T-helper 22 cell (primary cell): ENCODE data around the gene GART.
"Not testable (repeated sequence)": the region's sequence is repeated elsewhere in the genome, so short reads cannot be mapped to it uniquely, and the experiment has no call there.

Source experiments
- DNase-seq: peaks from one replicate; pipeline ENCODE4 v3.0.0-alpha.2; 2020; ENCODE audit warnings: low read depth

GART gene

DNA sequence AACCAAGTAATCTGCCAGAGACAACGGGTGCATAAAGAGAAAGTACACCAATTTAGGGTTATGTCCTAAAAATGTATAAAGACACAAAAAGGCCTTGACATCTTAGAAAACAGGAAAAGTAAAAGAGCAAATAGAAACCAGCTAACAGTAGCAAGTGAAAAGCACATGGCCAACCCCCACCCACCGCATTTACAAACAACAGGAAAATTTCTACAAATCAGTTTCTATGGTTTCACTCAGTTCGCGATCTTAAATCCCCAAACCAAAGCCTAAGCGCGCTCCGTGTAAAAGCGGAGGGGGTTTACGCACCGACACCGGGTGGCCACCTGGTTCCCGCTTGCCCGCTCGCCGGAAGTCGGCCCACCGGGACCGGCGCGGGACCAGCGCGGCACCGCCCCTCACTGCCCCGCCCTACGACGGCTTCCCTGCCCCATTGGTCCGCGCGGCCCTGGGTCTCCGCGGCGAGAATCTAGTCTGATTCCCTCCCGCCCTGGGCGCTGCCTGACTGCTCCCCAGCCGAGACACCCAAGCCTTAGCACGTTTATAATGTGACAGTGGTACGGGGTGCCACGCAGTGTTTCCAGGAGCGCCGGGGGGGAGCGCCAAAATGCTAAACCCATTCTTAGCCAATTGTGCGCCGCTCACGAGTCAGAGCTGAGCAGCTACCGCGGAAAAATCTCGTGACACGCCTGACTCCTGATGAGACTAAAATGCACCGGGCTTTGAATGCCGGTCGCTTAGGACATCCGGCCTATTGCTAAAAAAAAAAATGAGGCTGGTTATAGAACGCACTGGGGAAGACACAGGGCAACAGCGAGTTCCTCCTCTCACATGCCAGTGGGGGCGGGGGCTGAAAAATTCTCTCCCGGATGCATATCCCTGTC, at the start of gene GART:
GART (minus strand) TSS at position 362 of the 884 bp plus-strand sequence. CDS start 2,802 bp downstream, outside the sequence.
- peak; percentile 75 for DNase-seq

DNA sequence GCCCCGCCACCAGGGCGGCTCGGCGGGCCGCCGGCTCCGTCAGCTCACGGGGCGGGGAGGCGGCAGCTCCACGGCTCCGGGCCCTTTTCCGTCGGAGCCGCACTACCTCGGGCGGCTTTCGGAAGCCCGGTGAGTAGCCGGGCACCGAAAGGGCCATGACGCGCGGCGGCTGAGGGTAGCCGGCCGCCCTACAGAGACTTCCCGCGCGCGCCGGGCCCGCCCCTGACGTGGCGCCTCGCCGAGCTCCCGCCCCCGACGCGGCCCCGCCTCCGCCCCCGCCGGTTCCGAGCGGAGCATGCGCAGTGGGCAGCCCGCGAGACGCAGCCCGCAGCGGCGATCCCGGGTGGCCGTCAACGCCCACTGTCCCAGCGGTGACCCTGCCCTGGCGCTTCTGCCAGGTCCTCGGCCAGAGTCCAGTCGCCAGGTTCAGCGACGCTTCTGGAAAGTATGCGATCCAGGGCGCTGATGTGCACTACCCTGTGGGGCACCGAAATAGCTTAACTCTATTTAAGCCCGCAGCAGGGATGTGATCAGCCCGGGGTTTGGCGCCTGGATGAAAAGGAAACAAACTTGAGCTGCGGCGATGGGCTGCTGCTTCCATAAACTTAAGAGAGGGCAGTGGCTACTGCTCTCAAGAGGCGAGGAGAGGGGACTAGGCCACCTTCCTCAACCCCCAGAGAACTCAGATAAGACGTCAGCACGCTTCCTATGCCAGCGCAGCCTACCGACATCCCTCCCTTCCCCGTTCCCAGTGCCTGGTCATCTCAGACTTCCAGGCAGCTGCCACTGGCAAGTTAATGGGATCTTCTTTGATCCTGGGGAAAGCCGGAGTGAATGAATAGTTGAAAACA, 46.8 kb upstream of the GART start, which contains the start of gene DONSON:
DONSON (minus strand) TSS at position 200 of the 851 bp plus-strand sequence; CDS start at position 157, 43 bp downstream.
- peak; percentile 76 for DNase-seq

DNA sequence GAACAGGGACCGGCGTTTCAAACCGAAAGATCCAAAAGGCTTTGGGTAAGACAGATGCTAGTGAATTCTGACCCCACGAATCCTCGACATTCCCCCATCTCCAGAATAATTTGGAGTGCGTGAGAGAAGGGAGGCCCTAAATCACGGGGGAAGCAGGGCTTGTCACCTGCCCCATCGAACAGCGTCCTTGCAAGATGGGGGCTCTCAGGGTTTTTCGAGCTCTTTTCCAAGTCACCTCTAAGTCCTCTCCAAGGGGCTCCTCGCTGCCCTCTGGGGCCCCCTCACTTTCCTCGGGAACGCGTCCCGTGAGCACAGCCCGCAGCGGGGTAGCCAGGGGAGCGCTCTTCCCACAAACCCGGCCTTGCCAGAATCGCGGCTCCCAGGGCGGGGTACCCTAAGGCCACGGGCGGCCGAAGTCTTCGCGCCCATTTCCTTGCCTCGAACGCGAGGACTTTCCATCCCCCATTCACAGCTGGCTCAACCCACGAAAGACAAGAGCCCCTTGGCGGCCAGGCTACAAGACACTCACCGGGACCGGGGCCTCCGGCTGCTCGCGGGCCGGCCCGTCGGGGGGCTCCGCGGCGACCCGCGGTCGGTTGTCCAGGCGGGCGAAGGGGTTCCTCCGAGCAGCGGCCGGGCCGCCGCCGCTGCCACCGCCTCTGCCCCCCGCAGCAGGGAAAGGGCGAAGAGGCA, 46.0 kb upstream of the GART start:
- DNase-seq = no peak

DNA sequence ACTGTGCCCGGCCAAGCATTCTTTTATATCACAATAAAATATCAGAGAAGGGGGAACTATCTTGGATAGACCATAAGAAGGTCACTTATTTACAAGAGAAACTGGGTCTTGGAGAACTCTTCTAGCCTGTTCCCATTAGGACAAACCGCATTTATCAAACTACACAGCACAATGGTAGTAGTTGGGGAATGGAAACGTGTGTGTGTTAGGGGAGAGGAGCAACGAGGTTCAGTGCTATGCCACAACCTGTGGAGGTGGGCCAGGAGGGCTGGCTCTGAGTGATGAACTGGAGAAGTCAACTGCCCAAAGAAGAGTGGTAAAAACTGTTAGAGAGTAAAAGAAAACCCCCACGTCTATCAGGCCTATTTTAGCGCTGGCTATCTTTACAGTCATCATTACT, 45.0 kb upstream of the GART start:
- no peak for DNase-seq

DNA sequence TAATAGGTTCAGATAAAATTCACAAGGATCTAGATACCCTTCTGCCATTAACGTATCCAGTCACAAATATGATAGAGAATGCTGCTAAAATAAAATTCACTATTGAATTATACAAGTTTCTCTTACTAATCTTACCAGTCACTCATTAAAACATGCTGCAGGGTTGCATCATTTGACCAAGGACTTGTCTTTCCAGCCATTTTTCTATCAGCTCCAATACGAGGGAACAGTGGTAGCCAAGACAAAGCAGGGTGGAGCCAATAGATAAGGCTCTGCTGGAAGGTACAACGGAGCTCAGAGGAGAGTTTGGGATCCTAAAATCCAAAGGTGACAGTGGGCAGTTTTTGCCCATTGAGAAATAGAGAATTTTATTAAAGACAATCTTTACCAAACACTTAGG, 42.5 kb upstream of the GART start:
- no peak for DNase-seq

DNA sequence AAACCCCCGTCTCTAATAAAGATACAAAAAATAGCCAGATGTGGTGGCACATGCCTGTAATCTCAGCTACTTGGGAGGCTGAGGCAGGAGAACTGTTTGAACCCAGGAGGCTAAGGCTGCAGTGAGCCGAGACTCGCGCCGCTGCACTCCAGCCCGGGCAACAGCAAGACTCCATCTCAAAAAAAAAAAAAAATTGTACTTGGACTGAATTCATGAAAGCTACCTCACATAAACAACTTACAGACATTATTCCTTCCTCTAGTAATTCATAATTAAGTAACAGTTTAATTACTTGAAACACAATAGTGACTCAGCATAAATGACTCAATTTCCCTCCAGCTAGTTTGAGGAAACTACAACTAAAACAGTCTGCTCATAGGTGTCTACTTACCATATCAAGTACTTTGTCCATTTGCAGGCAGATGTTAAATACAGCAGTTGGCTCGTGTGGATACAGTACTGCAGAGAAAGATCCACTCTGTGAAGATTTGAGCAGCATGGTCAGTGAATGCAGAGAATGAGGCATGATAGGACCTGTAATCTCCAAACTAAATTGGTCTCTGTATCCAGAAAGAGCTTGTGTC, 37.1 kb upstream of the GART start:
- DNase-seq = no peak

DNA sequence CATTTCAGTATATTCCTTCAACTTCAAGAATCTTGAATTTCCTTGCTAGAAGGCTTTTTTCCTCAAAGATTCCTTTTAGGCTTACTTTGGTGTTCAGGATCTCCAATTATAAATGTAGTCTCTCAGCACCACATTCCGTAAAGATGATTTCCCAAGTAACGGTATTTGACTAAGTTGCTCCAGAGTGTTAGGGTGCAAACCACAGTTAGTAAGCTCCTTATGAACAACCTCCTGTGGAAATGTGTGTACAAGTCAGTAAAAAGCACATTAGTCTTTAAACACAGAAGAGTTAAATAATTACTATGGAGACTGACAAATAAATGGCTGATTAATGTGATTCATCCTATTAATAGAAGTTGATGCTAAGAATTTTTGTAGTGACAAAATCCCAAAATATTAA, 36.3 kb upstream of the GART start:
- no peak for DNase-seq

DNA sequence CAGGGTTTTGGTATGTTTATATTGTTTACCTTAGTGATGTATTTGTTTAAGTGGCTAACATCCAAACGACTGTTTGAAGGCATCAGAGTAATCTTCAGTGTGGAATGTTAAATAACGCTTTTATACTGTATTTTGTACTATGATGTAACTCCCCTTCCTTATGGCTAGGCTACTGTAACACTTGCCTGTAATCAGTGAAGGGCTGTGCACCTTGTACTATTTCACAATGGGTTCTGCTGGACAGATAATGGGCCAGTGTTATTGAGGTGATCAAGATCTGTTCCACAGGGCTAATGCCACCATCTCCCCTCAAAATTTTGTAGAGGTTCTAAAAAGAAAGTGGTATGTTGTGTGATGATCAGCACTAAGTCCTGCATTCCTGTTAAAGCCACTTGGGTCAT, 34.8 kb upstream of the GART start:
- DNase-seq = not testable (repeated sequence)

DNA sequence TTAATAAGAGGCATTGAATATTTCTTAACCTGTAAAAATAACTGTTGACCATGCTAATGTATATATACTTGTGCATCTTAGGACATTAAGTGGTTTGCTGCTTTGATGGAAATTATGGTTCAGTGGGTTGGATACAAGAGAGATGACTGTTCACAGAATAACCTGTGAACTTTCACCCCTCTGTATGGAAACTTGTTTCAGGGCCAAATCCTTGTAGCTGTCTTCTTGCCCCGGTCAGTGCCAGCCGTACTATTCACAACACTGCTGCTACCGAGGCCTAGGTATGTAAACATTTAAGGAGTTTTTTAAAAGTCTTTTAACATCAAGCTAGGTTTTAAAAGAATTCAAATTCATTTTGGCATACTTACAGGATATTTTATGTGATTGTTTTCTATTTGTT, 30.4 kb upstream of the GART start:
- no peak for DNase-seq

DNA sequence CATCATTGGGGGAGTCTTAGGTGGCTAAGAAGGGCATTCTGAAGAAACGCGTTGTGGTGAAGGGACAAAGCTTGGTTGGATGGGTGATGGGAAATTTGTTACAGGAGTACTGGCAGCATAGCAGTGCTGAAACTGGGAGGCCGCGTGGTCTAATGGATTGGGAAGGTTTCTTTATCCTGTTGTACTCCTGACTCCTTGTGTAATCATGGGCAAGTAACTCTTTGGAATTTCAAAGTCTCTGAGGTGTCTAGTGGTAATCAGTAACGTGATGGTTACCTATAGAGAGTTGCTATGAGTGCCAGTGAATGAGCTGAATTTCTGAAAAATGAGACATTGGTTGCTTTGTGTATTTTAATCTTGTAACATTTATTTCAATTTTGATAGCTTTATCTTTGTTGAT, 28.1 kb upstream of the GART start:
- no peak for DNase-seq

DNA sequence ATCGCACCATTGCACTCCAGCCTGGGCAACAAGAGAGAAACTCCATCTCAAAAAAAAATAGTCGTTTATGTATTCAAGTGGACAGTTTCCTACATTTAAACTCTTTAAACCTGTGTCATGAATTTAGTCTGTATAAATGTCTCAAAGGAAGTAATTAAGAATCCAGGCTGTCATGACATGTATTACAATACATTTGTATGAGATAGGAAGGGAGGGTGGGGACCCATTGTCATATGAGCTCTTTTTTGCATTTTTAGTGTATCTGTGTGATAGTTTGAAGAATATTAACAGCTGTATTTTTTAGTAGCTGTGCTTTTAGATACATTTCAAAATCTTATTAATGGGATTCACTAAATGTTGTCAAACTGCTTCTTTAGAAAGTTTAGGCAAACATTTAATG, 26.5 kb upstream of the GART start:
- DNase-seq = no peak

DNA sequence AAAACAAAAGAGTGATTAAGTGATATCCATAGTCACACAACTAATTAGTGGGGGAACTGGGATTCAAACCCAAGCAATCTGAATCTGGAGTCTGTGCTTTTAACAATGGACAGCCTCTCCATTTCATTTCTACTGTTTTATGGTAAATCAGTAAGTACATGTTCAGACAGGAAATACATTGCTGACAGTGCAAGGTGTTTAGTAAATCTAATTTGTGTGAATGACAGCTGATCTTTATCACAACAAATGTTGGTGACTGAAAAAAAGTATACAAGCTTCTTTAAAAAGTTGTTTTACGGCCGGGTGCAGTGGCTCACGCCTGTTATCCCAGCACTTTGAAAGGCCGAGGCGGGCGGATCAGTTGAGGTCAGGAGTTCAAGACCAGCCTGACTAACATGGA, 26.0 kb upstream of the GART start:
- DNase-seq = no peak

DNA sequence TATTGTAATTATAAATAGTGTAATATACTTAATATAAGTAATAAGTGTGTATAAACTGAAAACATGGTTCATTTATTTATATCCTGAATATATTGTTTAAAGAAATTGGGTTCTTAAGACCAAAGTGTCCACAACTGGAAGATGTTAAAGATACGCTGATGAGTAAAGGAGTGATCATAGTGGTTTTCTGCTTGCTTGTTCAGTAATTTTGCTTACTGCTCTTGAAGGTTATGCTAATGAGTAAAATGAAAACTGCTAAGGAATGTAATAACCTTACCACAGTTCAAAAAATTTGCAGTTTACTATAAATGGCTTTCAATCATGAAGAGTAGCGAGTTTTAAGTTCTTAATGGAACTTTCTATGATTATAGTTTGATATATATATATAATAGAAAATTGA, 24.6 kb upstream of the GART start:
- no peak for DNase-seq

DNA sequence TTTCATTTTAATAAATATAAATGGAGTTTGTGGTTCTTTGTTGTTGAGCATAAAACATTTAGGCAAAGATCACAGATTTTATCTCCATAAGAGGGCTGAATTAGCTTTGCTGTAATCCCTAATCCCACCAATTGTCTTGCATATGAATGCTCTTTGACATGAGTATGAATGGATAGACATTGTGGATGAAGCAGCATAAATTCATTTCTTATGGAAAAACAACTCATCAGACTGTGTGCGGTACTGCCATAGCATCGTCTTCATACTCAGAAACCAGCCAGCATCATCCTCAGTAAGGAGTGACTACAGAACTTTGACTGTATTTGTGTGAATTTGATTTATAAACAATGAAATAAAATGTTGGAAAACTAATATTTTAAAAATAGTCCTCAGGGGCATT, 20.5 kb upstream of the GART start:
- no peak for DNase-seq

DNA sequence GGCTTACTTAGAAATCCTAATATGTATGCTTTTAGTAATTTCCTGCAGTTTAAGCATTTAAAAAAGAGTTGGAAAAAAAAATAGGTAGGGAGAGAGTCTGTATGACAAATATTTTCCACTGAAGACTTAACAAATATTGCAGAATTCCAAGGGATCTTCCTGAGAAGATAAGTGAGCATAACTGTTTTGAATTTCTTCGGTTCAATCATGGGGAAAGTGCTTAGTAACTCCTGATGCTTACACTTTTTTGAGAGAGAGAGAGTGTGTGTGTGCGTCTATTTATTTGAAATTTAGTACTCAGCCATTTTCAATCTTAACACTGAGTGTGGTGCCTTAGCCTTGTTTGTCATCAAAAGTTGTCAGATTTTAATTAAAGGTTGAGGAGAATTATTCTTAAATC, 19.5 kb upstream of the GART start:
- no peak for DNase-seq

DNA sequence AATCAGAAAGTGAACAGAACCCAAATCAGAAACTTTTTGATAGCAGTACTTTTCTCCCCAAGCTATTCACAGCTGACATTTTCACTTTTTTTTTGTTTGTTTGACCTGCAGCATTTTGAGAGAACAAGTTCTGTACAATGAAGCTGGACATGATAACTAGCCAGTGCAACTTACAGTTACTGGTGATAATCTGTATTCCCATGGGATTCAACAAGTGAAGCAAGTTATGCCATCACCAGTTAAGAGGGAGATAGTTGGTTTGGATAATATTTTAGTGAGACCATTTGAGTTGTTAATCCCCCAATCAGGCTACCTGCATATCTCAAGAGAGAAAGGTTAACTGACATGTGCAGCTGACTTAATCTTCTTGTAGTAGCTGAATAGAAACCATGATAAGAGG, 19.0 kb upstream of the GART start:
- DNase-seq = no peak

DNA sequence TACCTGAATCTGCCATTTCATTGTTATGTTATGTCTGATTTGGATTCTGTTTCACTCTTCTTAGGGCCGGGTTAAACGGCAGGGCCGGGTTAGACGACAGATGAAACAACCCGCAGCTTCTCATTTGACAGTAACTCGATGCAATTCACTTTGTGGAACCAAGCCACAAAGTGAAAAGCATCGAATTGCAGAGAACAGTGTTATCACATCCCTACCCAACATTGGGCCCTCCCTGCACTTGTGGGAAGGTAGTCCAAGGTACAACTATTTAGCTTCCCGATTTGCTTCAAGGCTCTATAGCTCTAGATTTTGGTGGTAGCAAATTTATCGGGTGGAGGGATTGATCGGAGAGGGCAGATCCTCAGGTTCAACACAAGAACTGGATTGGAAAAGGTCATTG, 17.9 kb upstream of the GART start:
- DNase-seq = no peak

DNA sequence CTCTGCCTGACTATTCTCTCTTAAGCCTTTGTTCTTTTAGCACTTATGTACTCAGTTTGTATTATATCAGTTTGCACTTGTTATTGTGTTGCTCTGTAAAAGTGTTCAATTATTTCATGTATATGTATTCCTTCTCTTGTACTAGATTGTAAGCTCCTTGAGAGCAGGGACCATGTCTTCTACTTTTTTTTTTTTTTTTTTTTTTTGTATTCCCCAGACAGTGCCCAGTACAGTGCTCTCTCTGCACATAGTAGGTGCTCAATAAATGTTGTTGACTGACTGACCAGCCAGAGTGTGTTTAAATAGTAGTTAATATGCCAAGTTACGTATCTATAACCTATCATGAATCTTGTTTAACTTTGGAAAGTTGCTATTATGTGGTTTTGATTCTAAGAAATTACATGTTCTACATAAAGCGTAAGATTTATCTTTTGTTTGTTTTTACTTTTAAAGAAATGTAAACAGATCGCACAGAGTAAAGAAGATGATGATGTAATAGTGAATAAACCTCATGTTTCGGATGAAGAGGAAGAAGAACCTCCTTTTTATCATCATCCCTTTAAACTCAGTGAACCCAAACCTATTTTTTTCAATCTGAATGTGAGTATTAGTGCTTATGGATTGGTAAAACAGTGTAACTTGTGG, 17.0 kb upstream of the GART start:
- DNase-seq = no peak

DNA sequence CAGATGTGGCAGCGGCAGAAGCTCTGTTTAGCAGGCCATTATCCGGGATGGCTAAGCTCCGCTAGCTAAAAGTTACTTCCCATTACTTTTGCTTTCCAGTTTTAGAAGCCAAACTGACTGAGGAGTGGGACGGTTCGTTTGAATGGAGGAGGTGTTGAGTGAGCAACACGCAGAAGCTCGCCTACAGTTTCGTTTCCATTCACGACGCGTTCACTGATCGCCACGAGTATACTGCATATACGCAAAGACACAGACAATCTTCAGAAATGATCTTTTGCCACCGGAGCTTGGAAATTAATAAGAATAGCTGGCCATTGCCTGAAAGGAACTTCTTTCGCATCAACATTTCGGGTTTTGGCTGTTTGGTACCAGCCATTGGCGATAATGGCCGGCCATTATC, 15.5 kb upstream of the GART start:
- DNase-seq = no peak

DNA sequence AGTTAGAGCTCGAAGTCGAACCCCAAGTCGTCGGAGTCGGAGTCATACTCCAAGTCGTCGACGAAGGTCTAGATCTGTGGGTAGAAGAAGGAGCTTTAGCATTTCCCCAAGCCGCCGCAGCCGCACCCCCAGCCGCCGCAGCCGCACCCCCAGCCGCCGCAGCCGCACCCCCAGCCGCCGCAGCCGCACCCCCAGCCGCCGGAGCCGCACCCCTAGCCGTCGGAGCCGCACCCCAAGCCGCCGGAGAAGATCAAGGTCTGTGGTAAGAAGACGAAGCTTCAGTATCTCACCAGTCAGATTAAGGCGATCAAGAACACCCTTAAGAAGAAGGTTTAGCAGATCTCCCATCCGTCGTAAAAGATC, 13.0 kb upstream of the GART start:
- no peak for DNase-seq

DNA sequence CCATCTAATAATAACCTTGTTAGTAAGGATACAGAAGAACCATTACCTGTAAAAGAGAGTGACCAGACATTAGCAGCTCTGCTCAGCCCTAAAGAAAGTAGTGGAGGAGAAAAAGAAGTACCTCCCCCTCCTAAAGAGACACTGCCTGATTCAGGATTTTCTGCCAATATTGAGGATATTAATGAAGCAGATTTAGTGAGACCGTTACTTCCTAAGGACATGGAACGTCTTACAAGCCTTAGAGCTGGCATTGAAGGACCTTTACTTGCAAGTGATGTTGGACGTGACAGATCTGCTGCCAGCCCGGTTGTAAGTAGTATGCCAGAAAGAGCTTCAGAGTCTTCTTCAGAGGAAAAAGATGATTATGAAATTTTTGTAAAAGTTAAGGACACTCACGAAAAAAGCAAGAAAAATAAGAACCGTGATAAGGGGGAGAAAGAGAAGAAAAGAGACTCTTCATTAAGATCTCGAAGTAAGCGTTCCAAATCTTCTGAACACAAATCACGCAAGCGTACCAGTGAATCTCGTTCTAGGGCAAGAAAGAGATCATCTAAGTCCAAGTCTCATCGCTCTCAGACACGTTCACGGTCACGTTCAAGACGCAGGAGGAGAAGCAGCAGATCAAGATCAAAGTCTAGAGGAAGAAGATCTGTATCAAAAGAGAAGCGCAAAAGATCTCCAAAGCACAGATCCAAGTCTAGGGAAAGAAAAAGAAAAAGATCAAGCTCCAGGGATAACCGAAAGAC, 12.5 kb upstream of the GART start:
- no peak for DNase-seq
